HEK293T (cell line): ENCODE results near the gene PKIB.

Experiments used
- CTCF ChIA-PET: fragments of 350-600 bp; formaldehyde crosslinking; extraction: SDS; loops from one replicate; lab custom pipeline; 2021; ENCODE audit warnings: antibody characterized with exemption, inconsistent platforms; lab: Yijun Ruan, JAX
- POLR2A ChIA-PET: fragments of 350-600 bp; formaldehyde crosslinking; extraction: SDS; loops from one replicate; lab custom pipeline; 2020; ENCODE audit warnings: antibody characterized with exemption, inconsistent platforms; lab: Yijun Ruan, JAX
- DNase-seq: peaks from one replicate; pipeline ENCODE4 v3.0.0; 2012; ENCODE audit warnings: mixed read lengths; ENCODE audit errors: extremely low spot score
- ARNT ChIP-seq: fragments of 450-650 bp; IDR thresholded peaks from 2 replicates; pipeline ENCODE4 v1.6.1; 2017; ENCODE audit warnings: mild to moderate bottlenecking
- BHLHE40 ChIP-seq: fragments of 450-650 bp; IDR thresholded peaks from 2 replicates; pipeline ENCODE4 v1.6.1; 2016; ENCODE audit warnings: mild to moderate bottlenecking, moderate library complexity, borderline replicate concordance
- CTBP1 ChIP-seq: fragments of 450-650 bp; IDR thresholded peaks from 2 replicates; pipeline ENCODE4 v1.6.1; 2016; ENCODE audit warnings: borderline replicate concordance
- ELF4 ChIP-seq: fragments of 450-650 bp; IDR thresholded peaks from 2 replicates; pipeline ENCODE4 v1.6.1; 2017; ENCODE audit warnings: antibody characterized with exemption
- FOXA1 ChIP-seq: fragments of 450-650 bp; IDR thresholded peaks from 2 replicates; pipeline ENCODE4 v1.6.1; 2016; ENCODE audit warnings: mild to moderate bottlenecking
- FOXK2 ChIP-seq: fragments of 450-650 bp; IDR thresholded peaks from 2 replicates; pipeline ENCODE4 v1.6.1; 2016; ENCODE audit warnings: mild to moderate bottlenecking
- FOXM1 ChIP-seq: fragments of 450-650 bp; IDR thresholded peaks from 2 replicates; pipeline ENCODE4 v1.6.1; 2017; ENCODE audit warnings: mild to moderate bottlenecking, borderline replicate concordance
- HDGF ChIP-seq: fragments of 450-650 bp; IDR thresholded peaks from 2 replicates; pipeline ENCODE4 v1.6.1; 2017; ENCODE audit warnings: antibody characterized with exemption, borderline replicate concordance
- L3MBTL2 ChIP-seq: fragments of 450-650 bp; conservative IDR thresholded peaks from 2 replicates; pipeline ENCODE4 v1.6.1; 2016; ENCODE audit warnings: mild to moderate bottlenecking
- LEF1 ChIP-seq: fragments of 450-650 bp; IDR thresholded peaks from 2 replicates; pipeline ENCODE4 v1.6.1; 2017; ENCODE audit warnings: mild to moderate bottlenecking, borderline replicate concordance
- NFRKB ChIP-seq: fragments of 450-650 bp; IDR thresholded peaks from 2 replicates; pipeline ENCODE4 v1.6.1; 2016; ENCODE audit warnings: mild to moderate bottlenecking, moderate library complexity
- PKNOX1 ChIP-seq: fragments of 450-650 bp; IDR thresholded peaks from 2 replicates; pipeline ENCODE4 v1.6.1; 2016
- SP1 ChIP-seq: fragments of 450-650 bp; IDR thresholded peaks from 2 replicates; pipeline ENCODE4 v1.6.1; 2017
- SUZ12 ChIP-seq: fragments of 450-650 bp; IDR thresholded peaks from 2 replicates; pipeline ENCODE4 v1.6.1; 2016; ENCODE audit warnings: mild to moderate bottlenecking
- TARDBP ChIP-seq: fragments of 450-650 bp; IDR thresholded peaks from 2 replicates; pipeline ENCODE4 v1.6.1; 2016
- ZNF384 ChIP-seq: fragments of 450-650 bp; IDR thresholded peaks from 2 replicates; pipeline ENCODE4 v1.6.1; 2016

The PKIB gene

GRCh38 chr6:122623279-122623678 lies 13.1 kb downstream of the PKIB start:
- TF ChIP-seq TARDBP: no peak
- TF ChIP-seq NFRKB: no peak
- TF ChIP-seq FOXK2: no peak
- TF ChIP-seq L3MBTL2: no peak
- TF ChIP-seq PKNOX1: no peak
- TF ChIP-seq ZNF384: no peak
- no peak for TF ChIP-seq LEF1
- DNase-seq: no peak
- CTCF ChIA-PET: interaction anchor here (1.5 kb wide), 1 partner anchor 8 kb away, joined by 3 read pairs; no protein-coding TSS in a partner anchor
- POLR2A ChIA-PET: no interaction called here

GRCh38 chr6:122624853-122625252 lies 14.6 kb downstream of the PKIB start:
- POLR2A ChIA-PET: interaction anchor here (1.7 kb wide), 1 partner anchor 154 kb away, joined by 4 read pairs; the partner anchor contains the start of gene SERINC1
- CTCF ChIA-PET: no interaction called here
- TF ChIP-seq SUZ12: no peak
- TF ChIP-seq L3MBTL2: no peak
- no peak for TF ChIP-seq FOXA1
- no peak for TF ChIP-seq PKNOX1
- TF ChIP-seq FOXK2: no peak
- no peak for DNase-seq

GRCh38 chr6:122628714-122629113 lies 18.5 kb downstream of the PKIB start:
- ChIA-PET CTCF (no interaction called here), POLR2A (no interaction called here)
- no peak for DNase-seq
- TF ChIP-seq PKNOX1 (no peak), BHLHE40 (no peak), SP1 (no peak), ELF4 (no peak), ARNT (no peak), CTBP1 (no peak), FOXA1 (no peak), FOXM1 (no peak), SUZ12 (no peak), ZNF384 (no peak), FOXK2 (no peak), NFRKB (no peak), TARDBP (no peak), HDGF (no peak)

- no peak for TF ChIP-seq ARNT
- TF ChIP-seq TARDBP: no peak
- no peak for TF ChIP-seq L3MBTL2
- no peak for TF ChIP-seq BHLHE40
- no peak for TF ChIP-seq LEF1
- no peak for TF ChIP-seq NFRKB
- no peak for TF ChIP-seq FOXA1
- no peak for TF ChIP-seq SP1
- no peak for TF ChIP-seq HDGF
- TF ChIP-seq ZNF384: no peak
- TF ChIP-seq CTBP1: no peak
- TF ChIP-seq FOXK2: no peak
- TF ChIP-seq ELF4: no peak
- TF ChIP-seq PKNOX1: no peak
- TF ChIP-seq FOXM1: no peak
- no peak for TF ChIP-seq SUZ12
- DNase-seq: no peak
- ChIA-PET POLR2A (no interaction called here), CTCF (interaction anchor here (1.6 kb wide), 1 partner anchor 9 kb away, joined by 3 read pairs; no protein-coding TSS in a partner anchor)
Measured at GRCh38 chr6:122631571-122632249, 21.5 kb downstream of the PKIB start.

- CTCF ChIA-PET: no interaction called here
- POLR2A ChIA-PET: no interaction called here
- TF ChIP-seq ZNF384 (no peak), FOXK2 (no peak), PKNOX1 (no peak), LEF1 (no peak), FOXA1 (no peak), HDGF (no peak), TARDBP (no peak), BHLHE40 (no peak)
- no peak for DNase-seq
Measured at GRCh38 chr6:122640366-122640765, 30.2 kb downstream of the PKIB start.
